ENCODE results near the gene PCDHB2.
A peak's percentile ranks its signal among the peaks of the same experiment; 100 is the strongest.

DNA sequence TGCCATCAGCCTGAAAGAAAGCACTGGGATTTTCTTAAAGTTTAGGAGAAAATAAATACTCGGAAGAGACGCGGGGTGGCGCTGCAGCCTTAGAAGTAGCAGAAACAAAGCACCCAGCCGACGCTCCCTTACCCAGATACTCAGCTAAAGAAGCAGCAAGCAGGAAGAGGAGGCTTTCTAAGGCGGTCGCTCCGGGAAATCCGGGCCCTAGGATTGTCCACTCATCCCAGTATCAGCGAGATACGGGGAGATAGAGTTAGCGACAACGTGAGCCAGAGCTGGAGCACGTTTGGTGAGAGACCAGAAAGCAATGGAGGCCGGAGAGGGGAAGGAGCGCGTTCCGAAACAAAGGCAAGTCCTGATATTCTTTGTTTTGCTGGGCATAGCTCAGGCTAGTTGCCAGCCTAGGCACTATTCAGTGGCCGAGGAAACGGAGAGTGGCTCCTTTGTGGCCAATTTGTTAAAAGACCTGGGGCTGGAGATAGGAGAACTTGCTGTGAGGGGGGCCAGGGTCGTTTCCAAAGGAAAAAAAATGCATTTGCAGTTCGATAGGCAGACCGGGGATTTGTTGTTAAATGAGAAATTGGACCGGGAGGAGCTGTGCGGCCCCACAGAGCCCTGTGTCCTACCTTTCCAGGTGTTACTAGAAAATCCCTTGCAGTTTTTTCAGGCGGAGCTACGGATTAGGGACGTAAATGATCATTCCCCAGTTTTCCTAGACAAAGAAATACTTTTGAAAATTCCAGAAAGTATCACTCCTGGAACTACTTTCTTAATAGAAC is at the start of gene PCDHB2:
- TF ChIP-seq POLR2A (IDR thresholded peaks at IDR 0.05) = no peak
- TF ChIP-seq, protein P1, sequence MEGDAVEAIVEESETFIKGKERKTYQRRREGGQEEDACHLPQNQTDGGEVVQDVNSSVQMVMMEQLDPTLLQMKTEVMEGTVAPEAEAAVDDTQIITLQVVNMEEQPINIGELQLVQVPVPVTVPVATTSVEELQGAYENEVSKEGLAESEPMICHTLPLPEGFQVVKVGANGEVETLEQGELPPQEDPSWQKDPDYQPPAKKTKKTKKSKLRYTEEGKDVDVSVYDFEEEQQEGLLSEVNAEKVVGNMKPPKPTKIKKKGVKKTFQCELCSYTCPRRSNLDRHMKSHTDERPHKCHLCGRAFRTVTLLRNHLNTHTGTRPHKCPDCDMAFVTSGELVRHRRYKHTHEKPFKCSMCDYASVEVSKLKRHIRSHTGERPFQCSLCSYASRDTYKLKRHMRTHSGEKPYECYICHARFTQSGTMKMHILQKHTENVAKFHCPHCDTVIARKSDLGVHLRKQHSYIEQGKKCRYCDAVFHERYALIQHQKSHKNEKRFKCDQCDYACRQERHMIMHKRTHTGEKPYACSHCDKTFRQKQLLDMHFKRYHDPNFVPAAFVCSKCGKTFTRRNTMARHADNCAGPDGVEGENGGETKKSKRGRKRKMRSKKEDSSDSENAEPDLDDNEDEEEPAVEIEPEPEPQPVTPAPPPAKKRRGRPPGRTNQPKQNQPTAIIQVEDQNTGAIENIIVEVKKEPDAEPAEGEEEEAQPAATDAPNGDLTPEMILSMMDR (IDR thresholded peaks at IDR 0.05) = peak in 11 of 12 donors; percentile 15 to 51 (median 37)

All from heart left ventricle (tissue), 13 donors.